CD4-positive, CD25-positive, alpha-beta regulatory T cell (primary cell): ENCODE measurements around the gene RPL39. TPM values are rescaled to one million over a fixed set of nuclear protein-coding genes. Genes with fewer than 3 reads are reported as not detected.
A peak's percentile ranks its signal among the peaks of the same experiment; 100 is the strongest.

Experiments
- ATAC-seq, 2 donors: fragments of 150-1000 bp; cut with Tn5 transposase; one replicate each; pipeline ENCODE4 v1.10.0; 2021; ENCODE audit warnings: low read depth in 2 of 2, moderate number of reproducible peaks in 2 of 2, moderate library complexity in 1 of 2
- DNase-seq, 3 donors: peaks; one replicate each; pipeline versions ENCODE4 v3.0.0 to v3.0.0-alpha.2; 2012 to 2022; ENCODE audit warnings: mixed read lengths in 1 of 3
- H3K27ac ChIP-seq: one replicate; pipeline ENCODE4 v1.7.0; 2013; ENCODE audit warnings: mild to moderate bottlenecking, low read length; ENCODE audit not compliant: insufficient read depth, poor library complexity, severe bottlenecking
- H3K27me3 ChIP-seq: one replicate; pipeline ENCODE4 v1.7.0; 2013; ENCODE audit warnings: low read length; ENCODE audit not compliant: control insufficient read depth, insufficient read depth
- H3K36me3 ChIP-seq: one replicate; pipeline ENCODE4 v1.7.0; 2013; ENCODE audit warnings: mild to moderate bottlenecking, low read length, moderate library complexity; ENCODE audit not compliant: control insufficient read depth, insufficient read depth
- H3K4me1 ChIP-seq: 2 replicates; pipeline ENCODE4 v1.7.0; 2013; ENCODE audit warnings: mild to moderate bottlenecking, low read length; ENCODE audit not compliant: insufficient read depth, control insufficient read depth, poor library complexity, severe bottlenecking
- H3K4me3 ChIP-seq: one replicate; pipeline ENCODE4 v1.7.0; 2013; ENCODE audit warnings: low read depth, mild to moderate bottlenecking, low read length, moderate library complexity
- H3K9me3 ChIP-seq, 2 experiments: 1 replicate in 1 of 2; 2 replicates in 1 of 2; pipeline ENCODE4 v1.7.0; 2013; ENCODE audit warnings: low read length in 2 of 2, mild to moderate bottlenecking in 1 of 2, moderate library complexity in 1 of 2; ENCODE audit not compliant: control insufficient read depth in 2 of 2
- H3K27ac Mint-ChIP-seq, 3 donors: one replicate each; pipeline ENCODE4 v1.8.0; 2020 to 2022; ENCODE audit warnings: mild to moderate bottlenecking in 3 of 3, mixed read lengths in 3 of 3, moderate library complexity in 2 of 3
- H3K27me3 Mint-ChIP-seq: one replicate; pipeline ENCODE4 v1.8.0; 2022; ENCODE audit warnings: mild to moderate bottlenecking, mixed read lengths
- H3K36me3 Mint-ChIP-seq: one replicate; pipeline ENCODE4 v1.8.0; 2020; ENCODE audit warnings: mixed read lengths
- H3K4me1 Mint-ChIP-seq, 4 donors: one replicate each; pipeline ENCODE4 v1.8.0; 2020 to 2022; ENCODE audit warnings: mixed read lengths in 4 of 4, mild to moderate bottlenecking in 1 of 4
- H3K4me3 Mint-ChIP-seq, 4 donors: one replicate each; pipeline ENCODE4 v1.8.0; 2020 to 2022; ENCODE audit warnings: mild to moderate bottlenecking in 4 of 4, mixed read lengths in 4 of 4, moderate library complexity in 3 of 4
- H3K9me3 Mint-ChIP-seq, 7 donors: one replicate each; pipeline ENCODE4 v1.8.0; 2020 to 2022; ENCODE audit warnings: mixed read lengths in 7 of 7, mild to moderate bottlenecking in 3 of 7, moderate library complexity in 2 of 7
- polyA plus RNA-seq, 4 donors: library from polyadenylated mRNA; unstranded; fragments of 300-500 nt; fragmentation: Illumina TruSeq; gene quantifications; one replicate each; pipeline ENCODE4 v1.2.3, GENCODE V29; 2021
- total RNA-seq: library from RNA; stranded (reverse); gene quantifications from one replicate; pipeline ENCODE4 v1.2.3, GENCODE V29; 2022

The RPL39 gene
- total and polyA plus RNA-seq, 5 donors from 2014 or later: 2,712 to 5,634 (median 3,977) TPM

- no peaks in the 10 kb centered on the region for H3K9me3 Mint-ChIP-seq
- peak overlapping the region; percentile 52 to 77 (median 60) for H3K4me3 Mint-ChIP-seq
- peaks cover 17 to 37% (median 22%) of the 10 kb centered on the region in 4 donors for H3K4me1 Mint-ChIP-seq
- Histone ChIP-seq H3K27ac (no peak overlapping the region), H3K36me3 (no peaks in the 10 kb centered on the region), H3K27me3 (no peaks in the 10 kb centered on the region), H3K4me3 (no peak overlapping the region), H3K4me1 (peaks cover 33% of the 10 kb centered on the region), H3K9me3 (no peaks in the 10 kb centered on the region)
- H3K36me3 Mint-ChIP-seq: no peaks in the 10 kb centered on the region
- no peak for DNase-seq
- no peak for ATAC-seq
- peak overlapping the region in 1 of 3 donors; percentile 31 for H3K27ac Mint-ChIP-seq
- H3K27me3 Mint-ChIP-seq: no peaks in the 10 kb centered on the region
Observed at GRCh38 chrX:119760026-119760877, 31.2 kb downstream of the RPL39 start.

DNA sequence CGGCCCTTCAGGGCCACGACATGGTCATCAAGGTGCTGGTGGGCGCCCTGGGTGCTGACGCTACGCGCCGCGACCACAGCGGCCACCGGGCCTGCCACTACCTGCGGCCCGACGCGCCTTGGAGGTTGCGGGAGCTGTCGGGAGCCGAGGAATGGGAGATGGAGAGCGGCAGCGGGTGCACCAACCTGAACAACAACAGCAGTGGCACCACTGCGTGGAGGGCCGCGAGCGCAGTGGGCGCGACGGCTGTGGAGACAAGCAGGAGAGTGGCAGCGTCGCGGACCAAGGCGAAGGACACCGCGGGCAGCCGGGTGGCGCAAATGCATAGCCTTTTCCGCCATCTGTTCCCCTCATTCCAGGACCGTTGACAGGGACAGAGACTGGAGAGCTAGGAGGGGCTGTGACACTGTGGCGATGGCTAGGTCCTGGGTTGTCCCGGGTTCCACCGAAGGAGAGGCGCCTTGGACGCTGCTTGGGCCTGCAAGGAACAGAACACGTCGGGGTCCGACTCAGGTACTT, 32.1 kb downstream of the RPL39 start:
- Mint-ChIP-seq H3K36me3 (no peaks in the 10 kb centered on the region), H3K27ac (no peak overlapping the region), H3K9me3 (no peaks in the 10 kb centered on the region), H3K4me1 (peaks cover 17 to 47% (median 23%) of the 10 kb centered on the region in 4 donors), H3K4me3 (peak overlapping the region; percentile 52 to 77 (median 60)), H3K27me3 (no peaks in the 10 kb centered on the region)
- Histone ChIP-seq H3K27me3 (no peaks in the 10 kb centered on the region), H3K27ac (no peak overlapping the region), H3K36me3 (no peaks in the 10 kb centered on the region), H3K9me3 (no peaks in the 10 kb centered on the region), H3K4me1 (peaks cover 40% of the 10 kb centered on the region), H3K4me3 (no peak overlapping the region)
- ATAC-seq (no peak), DNase-seq (no peak)

GRCh38 chrX:119758731-119759247, 32.6 kb downstream of the RPL39 start:
- peak; percentile 37 to 39 for ATAC-seq
- Mint-ChIP-seq H3K4me1 (peaks cover 19 to 52% (median 26%) of the 10 kb centered on the region in 4 donors), H3K9me3 (no peaks in the 10 kb centered on the region), H3K27ac (no peak overlapping the region), H3K36me3 (no peaks in the 10 kb centered on the region), H3K27me3 (no peaks in the 10 kb centered on the region), H3K4me3 (peak overlapping the region in 2 of 4 donors; percentile 29 to 46)
- no peak overlapping the region for H3K4me3 ChIP-seq
- H3K27ac ChIP-seq: no peak overlapping the region
- no peaks in the 10 kb centered on the region for H3K36me3 ChIP-seq
- peak; percentile 18 to 23 (median 19) for DNase-seq
- H3K27me3 ChIP-seq: no peaks in the 10 kb centered on the region
- H3K9me3 ChIP-seq: no peaks in the 10 kb centered on the region
- peaks cover 45% of the 10 kb centered on the region for H3K4me1 ChIP-seq

DNA sequence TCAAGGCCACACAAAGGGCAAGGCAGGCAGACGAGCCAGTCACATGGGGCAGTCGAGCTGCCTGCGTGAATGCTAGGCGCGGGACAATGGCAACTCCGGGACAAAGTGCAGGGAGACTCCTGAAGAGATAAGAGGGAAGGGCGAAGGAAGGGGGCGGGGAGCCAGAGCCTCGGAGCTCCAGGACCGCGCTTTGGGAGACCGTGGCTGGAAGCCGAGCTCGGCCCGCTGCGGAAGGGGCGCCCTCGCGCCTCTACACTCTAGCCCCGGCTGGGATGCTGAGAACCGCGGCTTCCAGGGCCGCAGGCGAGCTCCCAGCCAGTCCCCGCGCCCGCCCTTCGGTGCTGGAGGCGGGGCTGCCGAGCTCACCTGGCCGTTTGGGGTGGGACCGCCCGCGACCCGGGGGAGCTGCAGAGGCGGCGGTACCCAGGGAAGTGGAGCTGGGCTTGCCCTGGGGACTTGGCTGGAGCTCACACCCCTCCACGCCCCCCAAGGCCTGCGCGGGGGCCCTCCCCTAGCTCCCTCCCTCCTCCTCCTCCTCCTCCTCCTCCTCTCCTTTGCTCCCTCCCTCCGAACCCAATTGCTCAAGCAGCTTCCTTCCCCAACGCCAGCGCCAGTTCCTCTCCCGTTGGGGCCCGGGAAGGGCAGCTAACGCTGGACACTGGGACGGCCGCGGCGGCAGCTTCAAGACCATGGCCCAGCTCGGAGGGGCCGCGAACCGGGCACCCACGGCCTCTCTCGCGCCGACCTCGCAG, 33.3 kb downstream of the RPL39 start, which contains the start of gene SOWAHD:
Gene SOWAHD (plus strand): TSS at position 610 of the 752 bp plus-strand sequence. CDS start 80 bp downstream, at position 690.
- Mint-ChIP-seq H3K36me3 (no peaks in the 10 kb centered on the region), H3K27ac (peak within 1 kb of the TSS; percentile 93 to 98 (median 96)), H3K4me1 (peaks cover 19 to 56% (median 28%) of the 10 kb centered on the region in 4 donors), H3K27me3 (no peaks in the 10 kb centered on the region), H3K4me3 (peak within 1 kb of the TSS; percentile 83 to 95 (median 86)), H3K9me3 (no peaks in the 10 kb centered on the region)
- ATAC-seq: peak in 1 of 2 donors; percentile 15
- DNase-seq: peak; percentile 16 to 30 (median 20)
- Histone ChIP-seq H3K36me3 (no peaks in the 10 kb centered on the region), H3K4me1 (peaks cover 46% of the 10 kb centered on the region), H3K4me3 (no peak within 1 kb of the TSS), H3K27ac (peak within 1 kb of the TSS; percentile 41), H3K27me3 (no peaks in the 10 kb centered on the region), H3K9me3 (no peaks in the 10 kb centered on the region)

- Histone ChIP-seq H3K4me3 (no peak overlapping the region), H3K9me3 (no peaks in the 10 kb centered on the region), H3K36me3 (no peaks in the 10 kb centered on the region), H3K4me1 (peaks cover 46% of the 10 kb centered on the region), H3K27me3 (no peaks in the 10 kb centered on the region), H3K27ac (peak overlapping the region; percentile 41)
- Mint-ChIP-seq H3K36me3 (no peaks in the 10 kb centered on the region), H3K4me1 (peaks cover 19 to 58% (median 28%) of the 10 kb centered on the region in 4 donors), H3K27me3 (no peaks in the 10 kb centered on the region), H3K4me3 (peak overlapping the region; percentile 83 to 95 (median 86)), H3K27ac (peak overlapping the region; percentile 93 to 98 (median 96)), H3K9me3 (no peaks in the 10 kb centered on the region)
- DNase-seq: no peak
- ATAC-seq: no peak
Observed at GRCh38 chrX:119757646-119757978, 33.8 kb downstream of the RPL39 start.

DNA sequence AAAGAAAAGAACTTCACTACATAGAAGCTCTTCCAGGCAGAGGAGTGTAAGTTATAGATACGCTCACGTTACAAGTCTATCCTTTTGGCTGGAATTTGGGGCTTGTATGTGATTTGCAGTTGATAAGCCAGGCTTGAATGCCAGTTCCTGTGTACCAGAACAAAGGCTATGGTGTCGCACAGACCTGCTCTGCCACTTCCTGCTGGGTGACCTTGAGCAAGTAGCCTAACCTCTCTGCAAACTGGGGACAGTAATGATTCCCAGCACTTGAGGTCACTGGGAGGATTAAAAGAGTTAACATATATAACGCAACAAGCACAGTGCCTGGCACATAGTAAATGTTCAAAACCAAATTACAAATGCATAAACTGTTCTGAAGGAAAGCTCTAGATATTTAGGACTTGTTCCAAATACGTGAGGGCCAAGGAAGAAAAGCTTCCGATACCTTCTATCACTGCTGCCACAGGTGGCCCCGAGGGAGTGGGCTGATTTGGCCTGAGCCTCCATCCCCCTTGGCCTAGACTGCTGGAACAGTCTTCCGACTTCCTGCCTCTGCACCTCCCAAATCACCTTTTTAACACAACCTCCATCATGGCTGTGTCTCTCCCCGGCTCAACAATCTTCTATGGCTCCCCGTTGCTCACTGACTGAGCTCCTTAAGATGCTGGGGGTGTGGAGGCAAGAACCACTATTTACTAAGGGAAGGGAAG, 34.3 kb downstream of the RPL39 start:
- H3K36me3 Mint-ChIP-seq: no peaks in the 10 kb centered on the region
- DNase-seq: peak in 1 of 3 donors; percentile 63

More for the DNA sequence above, 34.3 kb downstream of the RPL39 start:
- Mint-ChIP-seq H3K9me3 (no peaks in the 10 kb centered on the region), H3K4me1 (peaks cover 19 to 58% (median 28%) of the 10 kb centered on the region in 4 donors), H3K27ac (peak overlapping the region; percentile 93 to 98 (median 96)), H3K27me3 (no peaks in the 10 kb centered on the region), H3K4me3 (peak overlapping the region; percentile 83 to 95 (median 86))
- no peaks in the 10 kb centered on the region for H3K36me3 ChIP-seq
- no peak for ATAC-seq
- H3K27ac ChIP-seq: peak overlapping the region; percentile 74
- peaks cover 46% of the 10 kb centered on the region for H3K4me1 ChIP-seq
- no peaks in the 10 kb centered on the region for H3K27me3 ChIP-seq
- peak overlapping the region; percentile 51 for H3K4me3 ChIP-seq
- H3K9me3 ChIP-seq: no peaks in the 10 kb centered on the region
